Measurements from ENCODE around the gene SFT2D2.

SFT2D2 gene

DNA sequence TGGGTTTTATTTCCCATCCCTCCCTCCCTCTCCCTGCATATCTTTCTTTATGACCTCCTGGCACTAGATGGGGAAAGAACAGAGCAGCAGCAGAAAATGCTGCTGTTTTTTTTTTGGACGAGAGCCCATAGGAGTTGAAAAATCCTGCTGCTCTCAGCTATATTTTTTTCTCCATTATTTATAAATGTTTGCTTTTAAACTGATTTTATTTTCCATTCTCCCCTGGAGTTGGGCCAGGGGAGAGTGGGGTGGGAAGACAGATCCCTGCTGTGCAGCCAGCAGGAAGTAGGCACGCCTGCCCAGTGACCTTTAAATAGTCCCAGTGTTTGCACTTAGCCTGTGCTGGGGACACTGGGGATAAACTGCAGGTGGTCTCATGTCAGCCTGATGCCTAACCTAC lies 17.4 kb downstream of the SFT2D2 start:
- Histone ChIP-seq H3K27ac (replicated peaks) (no peak overlapping the region), H3K27me3 (ENCODE audit: insufficient read depth, poor library complexity, severe bottlenecking) (no peaks in the 10 kb centered on the region), H3K4me3 (replicated peaks; ENCODE audit: insufficient read depth, low read length) (no peak overlapping the region)
- TF ChIP-seq SPI1 (IDR thresholded peaks at IDR 0.05; ENCODE audit: borderline replicate concordance, low read depth): no peak
- no peak for TF ChIP-seq POLR2AphosphoS5 (IDR thresholded peaks at IDR 0.05; ENCODE audit: low read depth)
- no peak for TF ChIP-seq REST (IDR thresholded peaks at IDR 0.05; ENCODE audit: insufficient replicate concordance, low read depth)
- TF ChIP-seq, protein P1, sequence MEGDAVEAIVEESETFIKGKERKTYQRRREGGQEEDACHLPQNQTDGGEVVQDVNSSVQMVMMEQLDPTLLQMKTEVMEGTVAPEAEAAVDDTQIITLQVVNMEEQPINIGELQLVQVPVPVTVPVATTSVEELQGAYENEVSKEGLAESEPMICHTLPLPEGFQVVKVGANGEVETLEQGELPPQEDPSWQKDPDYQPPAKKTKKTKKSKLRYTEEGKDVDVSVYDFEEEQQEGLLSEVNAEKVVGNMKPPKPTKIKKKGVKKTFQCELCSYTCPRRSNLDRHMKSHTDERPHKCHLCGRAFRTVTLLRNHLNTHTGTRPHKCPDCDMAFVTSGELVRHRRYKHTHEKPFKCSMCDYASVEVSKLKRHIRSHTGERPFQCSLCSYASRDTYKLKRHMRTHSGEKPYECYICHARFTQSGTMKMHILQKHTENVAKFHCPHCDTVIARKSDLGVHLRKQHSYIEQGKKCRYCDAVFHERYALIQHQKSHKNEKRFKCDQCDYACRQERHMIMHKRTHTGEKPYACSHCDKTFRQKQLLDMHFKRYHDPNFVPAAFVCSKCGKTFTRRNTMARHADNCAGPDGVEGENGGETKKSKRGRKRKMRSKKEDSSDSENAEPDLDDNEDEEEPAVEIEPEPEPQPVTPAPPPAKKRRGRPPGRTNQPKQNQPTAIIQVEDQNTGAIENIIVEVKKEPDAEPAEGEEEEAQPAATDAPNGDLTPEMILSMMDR (IDR thresholded peaks at IDR 0.05; ENCODE audit: insufficient read depth, low read length): no peak
- no peak for DNase-seq (ENCODE audit: low read depth in 1 of 2, low spot score in 1 of 2)

GRCh38 chr1:168243636-168244212 lies 17.9 kb downstream of the SFT2D2 start:
- no peak overlapping the region for H3K27ac ChIP-seq (replicated peaks)
- DNase-seq (ENCODE audit: low read depth in 1 of 2, low spot score in 1 of 2): no peak
- TF ChIP-seq POLR2AphosphoS5 (IDR thresholded peaks at IDR 0.05; ENCODE audit: low read depth): no peak
- TF ChIP-seq SPI1 (IDR thresholded peaks at IDR 0.05; ENCODE audit: borderline replicate concordance, low read depth): no peak
- no peak for TF ChIP-seq REST (IDR thresholded peaks at IDR 0.05; ENCODE audit: insufficient replicate concordance, low read depth)
- TF ChIP-seq, protein P1 (IDR thresholded peaks at IDR 0.05; ENCODE audit: insufficient read depth, low read length): no peak
- TF ChIP-seq GABPA (IDR thresholded peaks at IDR 0.05; ENCODE audit: low read depth): no peak
- H3K4me3 ChIP-seq (replicated peaks; ENCODE audit: insufficient read depth, low read length): no peak overlapping the region
- no peaks in the 10 kb centered on the region for H3K27me3 ChIP-seq (ENCODE audit: insufficient read depth, poor library complexity, severe bottlenecking)

- TF ChIP-seq SPI1 (IDR thresholded peaks at IDR 0.05; ENCODE audit: borderline replicate concordance, low read depth): no peak
- no peak for TF ChIP-seq GABPA (IDR thresholded peaks at IDR 0.05; ENCODE audit: low read depth)
- no peak for DNase-seq (ENCODE audit: low read depth in 1 of 2, low spot score in 1 of 2)
- Histone ChIP-seq H3K27me3 (ENCODE audit: insufficient read depth, poor library complexity, severe bottlenecking) (no peaks in the 10 kb centered on the region), H3K27ac (replicated peaks) (no peak overlapping the region), H3K4me3 (replicated peaks; ENCODE audit: insufficient read depth, low read length) (no peak overlapping the region)
Observed at GRCh38 chr1:168245042-168245441, 19.2 kb downstream of the SFT2D2 start.

GRCh38 chr1:168246506-168246905 lies 20.7 kb downstream of the SFT2D2 start:
- TF ChIP-seq SPI1 (IDR thresholded peaks at IDR 0.05; ENCODE audit: borderline replicate concordance, low read depth) (no peak), POLR2AphosphoS5 (IDR thresholded peaks at IDR 0.05; ENCODE audit: low read depth) (no peak), REST (IDR thresholded peaks at IDR 0.05; ENCODE audit: insufficient replicate concordance, low read depth) (no peak), GABPA (IDR thresholded peaks at IDR 0.05; ENCODE audit: low read depth) (no peak)
- TF ChIP-seq, protein P1 (IDR thresholded peaks at IDR 0.05; ENCODE audit: insufficient read depth, low read length): no peak
- no peak overlapping the region for H3K4me3 ChIP-seq (replicated peaks; ENCODE audit: insufficient read depth, low read length)
- H3K27me3 ChIP-seq (ENCODE audit: insufficient read depth, poor library complexity, severe bottlenecking): no peaks in the 10 kb centered on the region
- no peak overlapping the region for H3K27ac ChIP-seq (replicated peaks)
- no peak for DNase-seq (ENCODE audit: low read depth in 1 of 2, low spot score in 1 of 2)
